ENCODE data around the gene TUBG1.

DNA sequence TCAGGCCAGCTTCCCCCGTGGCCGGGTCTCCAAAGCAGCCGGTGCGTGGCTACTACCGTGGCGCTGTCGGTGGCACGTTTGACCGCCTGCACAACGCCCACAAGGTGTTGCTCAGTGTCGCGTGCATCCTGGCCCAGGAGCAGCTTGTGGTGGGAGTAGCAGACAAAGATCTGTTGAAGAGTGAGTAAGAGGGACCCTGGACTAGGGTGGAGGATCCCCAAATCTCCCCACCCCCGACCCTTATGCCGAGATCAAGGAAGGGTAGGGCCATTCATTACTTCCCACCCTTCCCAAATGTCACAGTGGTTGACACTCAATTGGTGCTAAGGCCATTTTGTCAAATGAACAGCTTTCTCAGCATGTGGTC is 46.4 kb upstream of the TUBG1 start:
- no peak for TF ChIP-seq POLR2A (IDR thresholded peaks at IDR 0.05)
- no peak for TF ChIP-seq CTCF (IDR thresholded peaks at IDR 0.05)
